Breast epithelium (tissue), 3 donors: ENCODE measurements around the gene GNAZ.

Experiments
- CTCF ChIP-seq, 3 donors: fragments of 450-650 bp; IDR thresholded peaks; one replicate each; pipeline ENCODE4 v1.5.1; 2016 to 2017; ENCODE audit warnings: antibody characterized with exemption in 3 of 3, mild to moderate bottlenecking in 3 of 3, moderate library complexity in 3 of 3
- POLR2AphosphoS5 ChIP-seq, 3 donors: sonication (generic); formaldehyde crosslinking; IDR thresholded peaks; one replicate each; pipeline ENCODE4 v1.6.1; 2017; ENCODE audit warnings: antibody characterized with exemption in 3 of 3

GRCh38 chr22:23114721-23115020 lies 44.4 kb downstream of the GNAZ start:
- no peak for TF ChIP-seq CTCF (IDR thresholded peaks at IDR 0.05)
- TF ChIP-seq POLR2AphosphoS5 (IDR thresholded peaks at IDR 0.05) = no peak
